Hippocampal formation (tissue), 2 donors: ENCODE measurements around the gene POU4F2.

Source experiments
- DNase-seq, 2 donors: peaks; one replicate each; lab custom pipeline; 2025; lab: John Stamatoyannopoulos, UW

Gene POU4F2

GRCh38 chr4:146638786-146639505, at the start of gene POU4F2:
Gene POU4F2, plus strand, starts transcription at chr4:146638893. Its CDS starts 248 bp downstream, at chr4:146639141.
- DNase-seq, result no peak

- no peak for DNase-seq
Measured at GRCh38 chr4:146590801-146591200, 47.9 kb upstream of the POU4F2 start.

- DNase-seq, result no peak
Measured at GRCh38 chr4:146592019-146592418, 46.7 kb upstream of the POU4F2 start.

GRCh38 chr4:146632770-146633470, 5.8 kb upstream of the POU4F2 start:
- DNase-seq, result no peak

- no peak for DNase-seq
Measured at GRCh38 chr4:146633471-146633800, 5.3 kb upstream of the POU4F2 start.

GRCh38 chr4:146634825-146635224, 3.9 kb upstream of the POU4F2 start:
- DNase-seq, result no peak

- no peak for DNase-seq
Measured at GRCh38 chr4:146637621-146638332, 916 bp upstream of the POU4F2 start.

- no peak for DNase-seq
Measured at GRCh38 chr4:146638333-146638785, 334 bp upstream of the POU4F2 start.

- no peak for DNase-seq
Measured at GRCh38 chr4:146639506-146639932, 826 bp downstream of the POU4F2 start.

GRCh38 chr4:146640021-146640464, 1.4 kb downstream of the POU4F2 start:
- no peak for DNase-seq

GRCh38 chr4:146640465-146641061, 1.9 kb downstream of the POU4F2 start:
- no peak for DNase-seq

GRCh38 chr4:146641762-146642161, 3.1 kb downstream of the POU4F2 start:
- no peak for DNase-seq

GRCh38 chr4:146643812-146644401, 5.2 kb downstream of the POU4F2 start:
- DNase-seq, result no peak

GRCh38 chr4:146645921-146646320, 7.2 kb downstream of the POU4F2 start:
- no peak for DNase-seq

- DNase-seq, result no peak
Measured at GRCh38 chr4:146646593-146647325, 8.1 kb downstream of the POU4F2 start.

GRCh38 chr4:146647615-146648460, 9.1 kb downstream of the POU4F2 start:
- no peak for DNase-seq

GRCh38 chr4:146648461-146648783, 9.7 kb downstream of the POU4F2 start:
- DNase-seq, result no peak

- no peak for DNase-seq
Measured at GRCh38 chr4:146649232-146649631, 10.5 kb downstream of the POU4F2 start.

GRCh38 chr4:146650034-146650433, 11.3 kb downstream of the POU4F2 start:
- no peak for DNase-seq
